Stimulated activated naive CD4-positive, alpha-beta T cell (primary cell): ENCODE results near the gene KCND3.

ENCODE experiments used
- DNase-seq, 6 experiments: peaks; one replicate each; lab custom pipeline; 2025; lab: John Stamatoyannopoulos, UW

Gene KCND3

DNA sequence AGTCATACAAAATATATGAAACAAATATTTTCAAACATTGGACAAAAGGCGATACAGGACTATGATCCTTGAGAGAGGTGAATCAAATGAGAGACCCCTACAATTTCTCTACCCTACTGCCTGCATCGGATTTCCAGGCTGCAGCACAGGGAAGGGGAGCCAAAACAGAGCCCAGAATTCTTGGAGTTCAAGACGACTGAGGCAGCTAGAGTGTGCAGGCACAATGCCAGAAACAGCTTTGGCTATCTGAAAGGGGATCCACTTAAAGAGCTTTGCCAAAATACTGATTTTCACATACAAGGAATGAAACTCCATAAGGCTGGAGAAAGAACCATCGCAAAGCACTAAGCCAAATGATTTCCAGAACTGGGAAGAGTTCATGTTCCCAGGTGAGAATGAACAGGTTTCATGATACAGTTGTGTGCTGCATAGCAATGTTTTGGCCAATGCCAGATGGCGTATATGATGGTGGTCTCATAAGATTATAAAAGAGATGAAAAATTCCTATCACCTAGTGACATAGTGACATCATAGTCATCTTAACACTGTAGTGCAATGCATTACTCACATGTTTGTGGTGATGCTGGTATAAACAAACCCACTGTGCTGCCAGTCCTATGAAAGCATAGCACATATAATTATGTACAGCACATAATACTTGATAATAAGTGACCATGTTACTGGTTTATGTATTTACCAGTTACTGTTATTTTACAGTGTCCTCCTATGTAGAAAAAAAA, 77.5 kb downstream of the KCND3 start:
- no peak for DNase-seq

GRCh38 chr1:111911061-111911460, 78.4 kb downstream of the KCND3 start:
- DNase-seq = no peak

DNA sequence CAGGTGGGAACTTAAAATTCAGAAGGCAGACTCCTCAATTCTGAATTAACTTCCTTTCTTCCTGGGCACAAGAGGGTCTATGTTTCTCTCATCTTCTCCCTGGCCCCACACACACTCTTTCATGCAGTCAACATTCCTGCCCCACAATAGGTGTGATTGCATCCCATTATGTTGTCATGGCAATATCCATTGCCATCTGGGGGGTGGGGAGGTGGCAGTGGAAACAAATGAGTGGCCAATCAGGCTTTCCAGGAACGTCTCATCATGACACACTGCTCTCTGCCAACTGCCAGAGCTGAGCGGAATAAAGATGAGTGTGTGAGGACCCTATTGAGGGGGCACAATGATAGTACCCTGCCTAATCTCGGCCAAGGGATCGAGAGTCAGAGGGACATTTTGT, 80.4 kb downstream of the KCND3 start:
- no peak for DNase-seq

DNA sequence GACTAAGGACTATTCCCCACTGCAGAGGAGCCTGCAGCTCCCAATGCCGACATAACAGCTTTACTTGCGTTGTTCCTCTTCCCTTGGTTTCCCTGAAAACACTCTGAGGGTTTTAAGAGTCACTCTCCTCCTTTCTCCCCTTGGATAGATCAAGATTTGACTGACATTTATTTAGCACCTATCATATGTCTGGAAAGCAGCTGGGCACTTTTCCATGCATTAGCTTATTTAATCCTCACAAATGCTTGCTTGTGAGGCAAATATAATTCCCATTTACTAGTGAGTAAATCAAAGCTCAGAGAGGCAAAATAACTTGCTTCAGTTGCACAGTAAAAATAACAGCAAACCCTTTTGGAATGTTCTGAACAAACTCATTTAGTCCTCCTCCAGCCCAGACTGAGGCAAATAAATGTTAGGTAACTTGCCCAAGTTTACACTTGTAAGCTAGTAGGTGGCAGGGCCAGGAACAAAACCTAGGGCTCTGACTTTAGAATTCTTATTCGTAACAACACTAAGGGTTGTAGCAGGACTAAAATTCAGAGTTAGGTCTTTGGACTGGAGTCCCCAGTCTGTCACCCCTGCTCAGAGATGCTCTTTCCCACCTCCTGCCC, 81.4 kb downstream of the KCND3 start:
- DNase-seq = no peak

GRCh38 chr1:111907321-111907720, 82.1 kb downstream of the KCND3 start:
- no peak for DNase-seq

DNA sequence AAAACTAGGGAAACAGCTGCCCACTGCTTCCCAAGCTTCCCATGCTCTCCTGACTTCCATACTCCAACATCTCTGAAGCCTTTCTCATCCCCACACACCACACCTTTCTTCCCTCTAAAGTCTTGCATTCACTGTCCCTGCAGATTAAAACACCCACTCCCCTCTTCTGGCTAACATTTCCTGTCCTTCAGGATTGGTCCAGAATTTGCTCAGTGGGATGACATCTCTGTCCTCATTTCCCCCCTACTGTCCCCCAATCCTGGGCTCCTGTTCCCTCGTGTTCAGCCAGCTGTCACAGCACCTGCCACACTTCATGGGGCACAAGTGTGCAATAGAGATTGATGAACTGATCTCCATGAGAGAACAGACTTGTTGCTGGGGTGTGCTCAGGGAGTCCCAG, 82.7 kb downstream of the KCND3 start:
- DNase-seq = no peak

- no peak for DNase-seq
Measured at GRCh38 chr1:111906111-111906510, 83.4 kb downstream of the KCND3 start.

DNA sequence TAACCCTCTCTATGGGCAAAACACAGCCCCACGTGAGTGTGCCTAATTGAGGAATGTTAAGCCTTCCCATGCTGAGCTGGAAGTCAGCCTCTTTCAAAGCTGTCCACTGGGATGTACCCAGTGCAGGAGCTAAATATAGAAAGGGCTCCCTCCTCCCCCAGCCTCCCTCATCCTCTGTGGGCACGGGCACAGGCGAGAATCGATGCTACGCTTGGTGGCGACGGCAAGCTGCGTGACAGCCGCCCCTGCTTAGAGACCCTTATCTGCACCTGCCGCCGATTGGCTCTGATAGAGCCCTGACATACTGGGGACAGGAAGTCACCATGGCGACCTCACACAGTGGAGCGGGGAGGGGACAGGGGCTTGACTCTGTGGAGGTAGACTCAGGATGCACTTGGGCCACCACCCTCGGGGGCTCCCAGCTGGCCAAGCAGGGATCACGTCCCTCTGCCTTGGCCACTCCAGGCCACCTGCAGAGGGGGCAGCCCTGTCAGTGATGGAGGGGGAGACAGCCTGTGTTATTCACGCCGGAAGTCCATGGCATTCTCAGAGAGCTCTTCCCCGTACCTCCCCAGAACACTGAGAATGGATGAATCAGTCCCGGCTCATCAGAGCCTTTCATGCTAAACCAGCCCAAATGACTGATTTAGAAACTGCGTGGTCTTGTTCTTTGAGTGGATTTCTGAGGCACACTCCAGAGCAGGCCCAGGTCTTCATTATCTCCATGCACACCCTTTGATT, 84.8 kb downstream of the KCND3 start:
- no peak for DNase-seq

- DNase-seq = no peak
Measured at GRCh38 chr1:111903871-111904449, 85.5 kb downstream of the KCND3 start.

DNA sequence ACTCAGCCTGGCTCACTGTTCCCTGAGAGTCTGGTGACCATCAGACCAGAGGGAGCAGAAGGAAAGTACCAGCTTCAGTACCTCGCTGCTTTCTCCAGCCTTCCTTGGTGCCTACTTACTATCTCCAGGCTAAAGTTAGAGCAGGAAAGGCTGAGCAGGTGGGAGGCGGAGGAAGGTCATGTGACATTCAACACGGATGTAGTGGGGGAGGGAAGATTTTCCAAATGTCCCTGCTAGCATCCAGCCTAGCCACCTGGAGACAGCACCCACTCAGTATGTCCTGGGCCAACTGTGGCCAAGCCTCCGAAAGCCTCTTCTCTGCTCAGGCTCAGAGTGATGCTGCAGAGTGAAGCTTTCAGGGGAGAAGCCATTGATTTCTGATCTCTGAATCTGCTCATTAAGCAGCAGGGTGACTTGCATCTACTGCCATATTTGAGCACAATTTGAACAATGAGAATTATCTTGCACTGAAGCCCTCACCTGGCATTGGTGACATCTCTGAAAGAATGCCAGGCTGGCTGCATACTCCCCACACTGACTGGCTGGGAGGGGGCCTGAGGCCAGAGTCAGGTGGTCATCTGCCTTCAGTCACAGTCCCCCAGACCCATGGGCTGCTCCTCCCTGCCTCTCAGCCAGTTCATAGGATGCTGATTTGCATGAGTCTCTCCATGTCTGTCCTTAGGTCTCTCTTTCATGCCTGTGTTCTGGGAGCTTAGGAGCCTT, 86.2 kb downstream of the KCND3 start:
- DNase-seq = no peak

DNA sequence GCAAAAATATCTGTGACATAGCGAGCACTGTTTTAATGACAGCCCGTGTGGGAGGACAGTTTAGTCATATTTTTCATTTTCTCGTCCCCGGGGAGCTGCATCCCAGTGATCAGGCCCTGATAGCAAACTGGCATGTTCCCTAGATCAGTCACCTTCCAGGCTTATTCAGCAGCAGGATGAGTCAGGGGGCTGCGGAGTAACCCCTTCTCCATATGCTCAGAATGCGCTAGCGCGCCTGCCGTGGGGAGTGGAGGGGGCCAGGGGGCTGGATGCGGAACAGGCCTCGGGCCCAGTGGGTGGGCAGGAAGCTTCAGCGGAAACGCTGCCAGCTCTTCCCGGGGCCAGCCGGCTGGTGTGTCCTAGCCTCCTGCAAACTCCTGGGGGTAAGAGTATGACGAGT, 94.0 kb downstream of the KCND3 start:
- no peak for DNase-seq

DNA sequence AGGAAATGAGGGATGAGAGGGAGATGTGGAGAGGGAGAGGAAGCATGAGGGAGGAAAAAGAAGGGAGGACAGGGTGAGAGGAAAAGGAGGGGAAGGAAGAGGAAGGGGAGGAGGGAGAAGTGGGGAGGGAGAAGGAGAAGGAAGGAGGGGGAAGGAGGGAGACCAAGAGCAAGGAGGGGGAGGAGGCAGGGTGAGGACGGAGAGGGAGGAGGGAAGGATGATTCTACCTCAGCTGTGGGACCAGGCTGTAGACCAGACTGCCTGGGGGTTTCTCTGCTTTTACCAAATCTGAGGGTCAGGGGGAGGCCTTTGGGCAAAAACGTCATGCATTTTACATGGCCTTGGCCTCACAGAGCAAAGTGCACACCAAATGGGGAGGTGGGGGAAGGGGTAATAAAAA, 94.5 kb downstream of the KCND3 start:
- no peak for DNase-seq

- no peak for DNase-seq
Measured at GRCh38 chr1:111894497-111894896, 95.0 kb downstream of the KCND3 start.

DNA sequence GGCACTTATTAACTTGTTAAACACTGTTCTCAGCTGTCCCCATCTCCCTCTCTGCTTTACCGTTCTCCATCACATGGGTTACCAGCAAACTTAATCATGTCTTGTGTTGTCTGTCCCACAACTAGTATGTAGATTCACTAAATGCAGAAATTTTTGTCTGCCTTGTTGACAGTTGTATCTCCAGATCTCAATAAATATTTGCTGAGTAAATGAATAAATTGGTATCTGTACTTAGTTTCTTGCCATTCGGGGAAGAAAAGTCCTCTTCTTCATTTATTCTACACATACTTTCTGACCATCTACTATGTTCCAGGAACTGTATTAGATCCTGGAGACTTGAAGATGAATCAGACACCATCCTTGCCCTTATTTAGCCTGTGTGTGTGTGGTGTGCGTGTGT, 97.9 kb downstream of the KCND3 start:
- DNase-seq = no peak

GRCh38 chr1:111888740-111889376, 100.6 kb downstream of the KCND3 start:
- no peak for DNase-seq

- no peak for DNase-seq
Measured at GRCh38 chr1:111887875-111888274, 101.6 kb downstream of the KCND3 start.

GRCh38 chr1:111887385-111887784, 102.1 kb downstream of the KCND3 start:
- DNase-seq = no peak

- DNase-seq = no peak
Measured at GRCh38 chr1:111886741-111887140, 102.7 kb downstream of the KCND3 start.

GRCh38 chr1:111884772-111885443, 104.6 kb downstream of the KCND3 start:
- no peak for DNase-seq

- no peak for DNase-seq
Measured at GRCh38 chr1:111882986-111883560, 106.4 kb downstream of the KCND3 start.

GRCh38 chr1:111882559-111882958, 106.9 kb downstream of the KCND3 start:
- no peak for DNase-seq
